CD1c-positive myeloid dendritic cell (primary cell): ENCODE measurements around the gene NR2F1.
"Not testable (repeated sequence)": the region's sequence is repeated elsewhere in the genome, so short reads cannot be mapped to it uniquely, and the experiment has no call there.

Experiments
- DNase-seq: peaks from one replicate; pipeline ENCODE4 v3.0.0-alpha.2; 2016; ENCODE audit errors: extremely low spot score

The NR2F1 gene

GRCh38 chr5:93582677-93583438 is at the start of gene NR2F1:
TSS of gene NR2F1 (plus strand) at chr5:93583222. CDS start at chr5:93585024, 1,802 bp downstream.
- DNase-seq: no peak

- no peak for DNase-seq
Observed at GRCh38 chr5:93545872-93546271, 37.1 kb upstream of the NR2F1 start.

- DNase-seq: not testable (repeated sequence)
Observed at GRCh38 chr5:93549594-93549993, 33.4 kb upstream of the NR2F1 start.

- DNase-seq: no peak
Observed at GRCh38 chr5:93557021-93557604, 25.9 kb upstream of the NR2F1 start.

DNA sequence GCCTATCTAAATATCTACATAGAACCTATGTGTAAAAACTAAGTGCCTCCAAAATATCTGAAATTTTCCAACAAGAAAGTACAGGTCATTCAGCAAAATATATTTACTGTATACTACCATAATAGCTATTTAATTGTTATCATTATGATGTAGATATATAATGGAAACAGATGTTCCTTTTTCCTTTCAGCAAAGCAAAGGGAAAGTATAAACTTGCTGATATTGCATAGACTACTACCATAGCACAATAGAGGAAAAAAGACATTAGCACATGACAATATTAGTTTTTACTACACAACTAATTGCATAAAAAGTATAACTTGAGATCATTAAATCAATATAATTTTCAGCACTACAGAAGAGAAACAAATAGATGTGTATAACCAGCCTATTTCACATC is 16.9 kb upstream of the NR2F1 start:
- DNase-seq: no peak

DNA sequence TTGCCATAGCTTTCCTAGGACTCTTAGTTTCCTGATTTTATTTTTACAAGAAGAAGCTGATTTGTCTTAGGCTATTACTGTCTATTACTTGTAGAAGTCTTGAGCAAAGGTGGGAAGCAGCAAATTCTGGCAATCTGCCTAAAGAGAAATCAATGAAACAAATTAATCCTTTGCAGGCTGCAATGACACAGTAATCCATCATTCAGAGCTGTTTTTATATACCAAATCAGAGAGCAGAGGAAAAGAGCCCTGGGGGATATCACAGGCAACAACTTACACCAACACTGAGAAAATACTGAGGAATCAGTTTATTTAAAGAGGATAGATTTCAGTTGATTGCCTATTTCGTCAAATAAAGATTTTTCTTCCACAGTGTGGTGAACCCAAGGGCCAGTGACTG is 15.6 kb upstream of the NR2F1 start:
- DNase-seq: no peak

- DNase-seq: no peak
Observed at GRCh38 chr5:93569300-93570160, 13.5 kb upstream of the NR2F1 start.

DNA sequence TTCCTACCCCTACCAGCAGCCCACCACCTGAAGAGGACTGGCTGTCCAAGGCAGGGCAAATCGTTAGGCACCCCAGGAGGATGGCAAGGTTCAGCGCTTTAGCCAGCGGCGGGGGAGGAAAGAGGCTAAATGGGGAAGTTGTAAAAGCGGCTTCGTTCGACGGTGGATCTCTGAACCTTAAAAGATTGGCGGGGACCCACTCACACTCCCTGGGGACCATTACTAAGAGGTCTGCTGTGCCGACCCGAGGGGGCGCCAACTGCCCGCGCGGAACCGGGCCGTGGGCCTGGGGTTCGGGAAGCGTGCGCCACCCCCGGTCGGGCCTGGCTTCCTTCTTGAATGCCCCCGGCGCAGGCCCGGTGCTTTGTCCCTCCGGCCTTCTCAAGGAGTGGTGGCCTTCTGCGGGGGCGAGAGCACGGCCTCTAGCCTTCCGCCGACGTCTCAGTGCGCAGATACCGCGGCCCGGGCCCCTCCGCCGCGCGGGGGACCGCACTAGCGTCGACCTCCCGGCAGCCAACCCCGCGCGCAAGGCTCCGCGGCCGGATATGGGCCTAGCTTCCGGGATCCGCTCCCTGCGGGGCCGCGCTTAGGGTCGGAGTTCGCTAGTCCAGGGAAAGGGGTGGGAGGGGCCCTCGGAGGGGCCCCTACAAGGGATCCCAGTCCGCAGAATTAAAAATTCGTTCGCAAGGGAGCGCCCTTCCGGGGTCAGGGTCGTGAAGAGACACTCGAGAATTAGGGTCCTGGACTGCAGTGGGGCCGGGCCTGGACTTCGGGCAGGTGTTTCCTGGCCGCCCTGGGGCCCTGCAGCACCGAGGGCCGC is 12.5 kb upstream of the NR2F1 start:
- no peak for DNase-seq

- no peak for DNase-seq
Observed at GRCh38 chr5:93571114-93571949, 11.7 kb upstream of the NR2F1 start.

DNA sequence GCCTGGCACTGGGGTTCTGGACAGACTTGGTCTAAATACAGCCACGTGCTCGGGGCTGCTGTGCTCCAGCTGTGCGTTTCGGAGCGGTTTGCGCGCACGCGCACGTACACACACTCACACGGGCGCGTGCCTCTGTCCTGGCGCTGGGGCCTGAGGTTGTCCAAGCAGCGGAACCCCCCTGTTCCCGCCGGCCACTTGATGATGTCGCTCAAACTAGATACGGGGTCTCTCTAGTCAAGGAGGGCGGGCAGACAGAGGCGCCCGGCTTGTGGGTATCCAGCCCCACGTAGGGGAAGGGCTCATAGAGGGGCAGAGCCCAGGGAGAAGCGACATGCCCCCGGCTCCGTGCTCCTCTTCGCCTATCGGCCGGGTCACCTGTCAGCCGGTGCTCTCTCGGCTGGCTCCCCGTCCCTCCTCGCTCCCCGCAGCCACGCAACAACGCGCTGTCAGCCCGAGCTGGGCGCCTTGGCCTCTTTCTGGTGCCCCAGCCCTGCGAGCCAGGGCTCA is 10.9 kb upstream of the NR2F1 start:
- DNase-seq: no peak

- DNase-seq: no peak
Observed at GRCh38 chr5:93572608-93573353, 10.2 kb upstream of the NR2F1 start.

- DNase-seq: no peak
Observed at GRCh38 chr5:93573354-93574351, 9.4 kb upstream of the NR2F1 start.

- no peak for DNase-seq
Observed at GRCh38 chr5:93574491-93575305, 8.3 kb upstream of the NR2F1 start.

DNA sequence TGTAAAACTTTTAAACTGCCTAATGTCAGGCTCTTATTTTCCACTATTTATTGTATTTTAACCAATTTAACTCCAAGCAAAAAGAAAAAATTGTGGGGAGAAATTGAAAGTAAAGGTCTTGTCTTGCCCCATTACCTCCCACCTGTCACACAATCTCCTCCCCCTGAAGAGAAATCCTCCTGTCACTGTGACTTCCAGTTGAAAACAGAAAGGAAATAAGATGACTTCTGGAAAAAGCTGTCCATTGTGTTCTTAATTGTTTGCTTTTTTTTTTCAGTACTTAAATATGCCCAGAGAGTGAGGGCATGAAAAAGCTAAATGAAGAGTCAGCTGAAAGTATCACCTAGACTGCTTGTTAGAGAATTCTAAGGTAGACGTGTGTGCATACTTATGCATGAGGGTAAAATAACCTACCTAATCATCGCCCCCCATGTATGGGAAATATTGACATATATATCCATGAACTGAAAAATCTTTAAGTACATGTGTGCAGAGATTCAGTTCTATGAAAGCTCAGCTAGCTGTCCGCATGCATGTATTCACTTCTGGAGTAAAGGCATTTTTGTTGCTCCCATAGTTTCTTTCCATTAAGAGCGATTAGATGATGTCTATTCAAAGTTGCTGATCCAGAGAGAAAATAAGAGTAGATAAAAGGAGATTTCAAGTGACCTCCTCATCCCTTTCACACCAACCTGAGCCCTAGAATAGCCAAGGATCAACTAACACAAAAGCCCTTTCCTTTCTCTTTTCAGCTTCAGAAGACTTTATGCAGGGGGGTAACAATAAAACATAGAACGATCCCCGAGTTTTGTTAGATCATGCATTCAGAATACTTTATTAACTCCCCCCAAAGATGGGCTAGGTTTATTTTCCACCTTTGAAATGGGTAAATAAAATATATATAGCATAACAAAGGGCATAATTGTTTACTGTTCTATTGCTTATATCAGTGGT is 7.3 kb upstream of the NR2F1 start:
- no peak for DNase-seq

DNA sequence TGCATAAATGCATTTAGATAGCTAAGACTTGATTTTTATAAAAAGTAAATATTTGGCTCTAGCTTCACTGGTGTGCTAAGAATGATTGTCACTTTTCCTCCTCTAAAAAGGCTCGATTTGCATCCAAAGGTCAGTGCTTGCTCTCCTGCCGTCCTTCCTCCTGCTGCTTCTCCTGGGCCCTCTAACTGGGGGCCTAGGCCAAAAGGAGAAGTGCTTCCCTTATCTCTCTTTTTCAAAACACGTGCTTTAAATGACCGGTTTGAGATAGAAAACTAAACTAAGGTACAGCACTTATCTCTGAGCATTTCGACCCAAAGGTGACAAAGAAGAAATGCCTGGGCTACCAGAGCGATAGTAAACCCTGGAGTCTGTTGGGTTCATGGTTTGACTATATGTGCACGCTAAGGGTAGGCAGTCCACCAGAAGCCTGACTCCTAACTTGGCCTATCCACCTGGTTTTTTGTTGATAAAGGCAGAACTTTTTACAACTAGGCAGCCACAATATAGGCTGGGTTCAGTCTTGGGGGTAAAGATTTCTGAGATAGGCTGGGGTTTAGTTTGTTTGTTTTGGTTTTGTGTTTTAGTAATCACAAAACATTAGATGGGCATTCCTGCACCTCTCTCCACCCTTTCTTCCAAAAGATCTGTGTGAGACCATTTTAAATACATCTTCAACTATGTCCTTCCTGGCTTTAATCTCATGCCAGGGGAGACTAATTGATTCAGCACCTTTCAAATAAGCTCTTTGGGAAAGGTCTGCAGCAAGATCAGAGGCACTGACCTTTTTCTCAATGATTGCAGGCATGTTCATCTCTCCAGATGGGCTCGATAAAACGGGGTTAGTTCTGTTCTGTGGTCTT is 5.8 kb upstream of the NR2F1 start:
- no peak for DNase-seq
